Measurements from ENCODE around the gene DHRS4L2.

- TF ChIP-seq CTCF (IDR thresholded peaks at IDR 0.05; ENCODE audit: low read length) (no peak), EZH2 (optimal IDR thresholded peaks at IDR 0.05; ENCODE audit: low read depth, low read length) (no peak), EZH2phosphoT487 (IDR thresholded peaks at IDR 0.05; ENCODE audit: low read length) (no peak)
Measured at GRCh38 chr14:23951590-23952201, 37.0 kb upstream of the DHRS4L2 start.

Measured in MM.1S (cell line).